ENCODE measurements around the gene DNASE2B. TPM values are rescaled to one million over a fixed set of nuclear protein-coding genes. Genes with fewer than 3 reads are reported as not detected.

DNASE2B gene
- total and polyA plus RNA-seq, 2 experiments from 2014 or later, result not detected

- no peaks in the 10 kb centered on the region for H3K27me3 ChIP-seq (ENCODE audit: insufficient read depth)
- no peaks in the 10 kb centered on the region for H4K20me1 ChIP-seq (replicated peaks; ENCODE audit: insufficient read depth)
- H3K4me3 ChIP-seq, result no peak overlapping the region
- no peaks in the 10 kb centered on the region for H3K36me3 ChIP-seq (ENCODE audit: insufficient read depth)
- no peak overlapping the region for H3K27ac Mint-ChIP-seq
- no peak overlapping the region for H3K4me2 ChIP-seq
- peaks cover 7% of the 10 kb centered on the region for H3K9me2 ChIP-seq (ENCODE audit: insufficient read depth)
- H3K4me1 ChIP-seq (ENCODE audit: insufficient read depth), result no peaks in the 10 kb centered on the region
- no peaks in the 10 kb centered on the region for H3K36me3 Mint-ChIP-seq (ENCODE audit: low read depth)
- H3K27me3 Mint-ChIP-seq (ENCODE audit: insufficient read depth, low read depth, poor library complexity), result peaks cover 4% of the 10 kb centered on the region
- no peaks in the 10 kb centered on the region for H3F3A ChIP-seq (replicated peaks; ENCODE audit: low read depth)
- no peaks in the 10 kb centered on the region for H3K9me3 Mint-ChIP-seq
- no peaks in the 10 kb centered on the region for H3K4me1 Mint-ChIP-seq
- no peak overlapping the region for H3K4me3 Mint-ChIP-seq
- H2AFZ ChIP-seq, result no peak overlapping the region
- DNase-seq (ENCODE audit: low spot score) (no peak), ATAC-seq (no peak)
- H3K79me2 ChIP-seq (replicated peaks; ENCODE audit: insufficient read depth), result no peaks in the 10 kb centered on the region
- H3K27ac ChIP-seq (ENCODE audit: low read depth), result no peak overlapping the region
- TF ChIP-seq POLR2AphosphoS5 (IDR thresholded peaks at IDR 0.05; ENCODE audit: low read depth) (no peak), EZH2phosphoT487 (IDR thresholded peaks at IDR 0.05; ENCODE audit: unreplicated experiment) (no peak), CREB1 (CRISPR knock-in tag; IDR thresholded peaks at IDR 0.05; ENCODE audit: low read depth) (no peak), ZNF114 (CRISPR knock-in tag; IDR thresholded peaks at IDR 0.05) (no peak), ZNF331 (CRISPR knock-in tag; IDR thresholded peaks at IDR 0.05; ENCODE audit: low read depth) (no peak), EZH2 (IDR thresholded peaks at IDR 0.05; ENCODE audit: low read depth, unreplicated experiment) (no peak)
Measured at GRCh38 chr1:84360316-84360715, 38.0 kb upstream of the DNASE2B start.

GRCh38 chr1:84361796-84362195 lies 36.5 kb upstream of the DNASE2B start:
- Histone ChIP-seq H3K27me3 (ENCODE audit: insufficient read depth) (no peaks in the 10 kb centered on the region), H3K9me2 (ENCODE audit: insufficient read depth) (peaks cover 6% of the 10 kb centered on the region), H3K4me2 (no peak overlapping the region), H3F3A (replicated peaks; ENCODE audit: low read depth) (no peaks in the 10 kb centered on the region), H3K27ac (ENCODE audit: low read depth) (no peak overlapping the region), H4K20me1 (replicated peaks; ENCODE audit: insufficient read depth) (no peaks in the 10 kb centered on the region), H3K4me1 (ENCODE audit: insufficient read depth) (no peaks in the 10 kb centered on the region), H3K79me2 (replicated peaks; ENCODE audit: insufficient read depth) (no peaks in the 10 kb centered on the region), H3K36me3 (ENCODE audit: insufficient read depth) (no peaks in the 10 kb centered on the region), H2AFZ (no peak overlapping the region), H3K4me3 (no peak overlapping the region)
- Mint-ChIP-seq H3K27ac (no peak overlapping the region), H3K27me3 (ENCODE audit: insufficient read depth, low read depth, poor library complexity) (peaks cover 4% of the 10 kb centered on the region), H3K36me3 (ENCODE audit: low read depth) (no peaks in the 10 kb centered on the region), H3K4me3 (no peak overlapping the region), H3K9me3 (no peaks in the 10 kb centered on the region), H3K4me1 (no peaks in the 10 kb centered on the region)
- no peak for DNase-seq (ENCODE audit: low spot score)
- ATAC-seq, result no peak
- TF ChIP-seq ETS1 (IDR thresholded peaks at IDR 0.05) (no peak), JUNB (IDR thresholded peaks at IDR 0.05; ENCODE audit: unreplicated experiment) (no peak), ZNF462 (CRISPR knock-in tag; IDR thresholded peaks at IDR 0.05) (no peak), CREB1 (CRISPR knock-in tag; IDR thresholded peaks at IDR 0.05; ENCODE audit: low read depth) (no peak), EZH2 (IDR thresholded peaks at IDR 0.05; ENCODE audit: low read depth, unreplicated experiment) (no peak), ZNF331 (CRISPR knock-in tag; IDR thresholded peaks at IDR 0.05; ENCODE audit: low read depth) (no peak), ZNF114 (CRISPR knock-in tag; IDR thresholded peaks at IDR 0.05) (no peak), EZH2phosphoT487 (IDR thresholded peaks at IDR 0.05; ENCODE audit: unreplicated experiment) (no peak), NANOG (IDR thresholded peaks at IDR 0.05; ENCODE audit: borderline replicate concordance) (no peak), POLR2AphosphoS5 (IDR thresholded peaks at IDR 0.05; ENCODE audit: low read depth) (no peak), STAT1 (IDR thresholded peaks at IDR 0.05; ENCODE audit: unreplicated experiment) (no peak), CTCF (conservative IDR thresholded peaks at IDR 0.05; ENCODE audit: low read depth in 2 of 2) (no peak)
